ENCODE results near the gene SURF2.

DNA sequence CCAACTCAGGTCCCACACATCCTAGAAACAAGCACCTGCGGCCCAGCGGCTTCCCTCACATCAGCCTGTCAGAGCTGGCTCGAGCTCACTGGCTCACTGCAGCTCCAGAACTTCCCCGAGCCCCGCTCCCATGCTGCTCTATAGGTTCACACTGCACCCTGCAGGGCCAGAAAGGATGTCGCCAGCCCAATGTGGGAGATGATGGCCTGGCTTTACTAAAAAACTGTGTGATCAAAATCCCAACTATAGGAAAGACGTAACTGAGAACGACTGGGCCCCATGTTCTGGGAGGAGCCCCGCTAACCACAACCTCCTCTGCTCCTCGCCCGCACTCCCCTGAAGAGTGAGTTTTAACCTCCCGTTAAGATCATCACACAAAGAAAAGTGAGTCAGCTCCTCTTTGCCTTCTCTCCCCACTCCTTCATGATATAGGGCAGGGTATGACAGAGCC, 14.9 kb downstream of the SURF2 start:
- TF ChIP-seq XRCC5 (IDR thresholded peaks at IDR 0.05; ENCODE audit: low read depth, low read length) = no peak
- TF ChIP-seq, protein P1, sequence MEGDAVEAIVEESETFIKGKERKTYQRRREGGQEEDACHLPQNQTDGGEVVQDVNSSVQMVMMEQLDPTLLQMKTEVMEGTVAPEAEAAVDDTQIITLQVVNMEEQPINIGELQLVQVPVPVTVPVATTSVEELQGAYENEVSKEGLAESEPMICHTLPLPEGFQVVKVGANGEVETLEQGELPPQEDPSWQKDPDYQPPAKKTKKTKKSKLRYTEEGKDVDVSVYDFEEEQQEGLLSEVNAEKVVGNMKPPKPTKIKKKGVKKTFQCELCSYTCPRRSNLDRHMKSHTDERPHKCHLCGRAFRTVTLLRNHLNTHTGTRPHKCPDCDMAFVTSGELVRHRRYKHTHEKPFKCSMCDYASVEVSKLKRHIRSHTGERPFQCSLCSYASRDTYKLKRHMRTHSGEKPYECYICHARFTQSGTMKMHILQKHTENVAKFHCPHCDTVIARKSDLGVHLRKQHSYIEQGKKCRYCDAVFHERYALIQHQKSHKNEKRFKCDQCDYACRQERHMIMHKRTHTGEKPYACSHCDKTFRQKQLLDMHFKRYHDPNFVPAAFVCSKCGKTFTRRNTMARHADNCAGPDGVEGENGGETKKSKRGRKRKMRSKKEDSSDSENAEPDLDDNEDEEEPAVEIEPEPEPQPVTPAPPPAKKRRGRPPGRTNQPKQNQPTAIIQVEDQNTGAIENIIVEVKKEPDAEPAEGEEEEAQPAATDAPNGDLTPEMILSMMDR (IDR thresholded peaks at IDR 0.05 in 2 of 3, conservative IDR thresholded peaks at IDR 0.05 in 1 of 3; ENCODE audit: insufficient read depth in 2 of 3, low read depth in 1 of 3, low read length in 3 of 3) = no peak; a peak in 1 of 6 replicates
- TF ChIP-seq ZNF407 (IDR thresholded peaks at IDR 0.05; ENCODE audit: low read depth) = no peak
